Activated CD8-positive, alpha-beta memory T cell treated with anti-CD3 and anti-CD28 coated beads, Interleukin-2, amount 50 U/mL, for 24 hours (primary cell): ENCODE results near the gene PSMC4.

ENCODE experiments used
- DNase-seq: peaks from one replicate; pipeline ENCODE4 v3.0.0-alpha.2; 2020; ENCODE audit errors: extremely low read depth

Gene PSMC4

GRCh38 chr19:39993605-39994004 is 22.6 kb downstream of the PSMC4 start:
- no peak for DNase-seq

- no peak for DNase-seq
These were observed 23.4 kb downstream of the PSMC4 start for GRCh38 chr19:39994361-39994760.

- no peak for DNase-seq
These were observed 24.8 kb downstream of the PSMC4 start for GRCh38 chr19:39995794-39996193.

GRCh38 chr19:39996218-39996810 is 25.3 kb downstream of the PSMC4 start:
- DNase-seq: peak; percentile 9

GRCh38 chr19:39996811-39997637 is 26.1 kb downstream of the PSMC4 start, which contains the start of gene ZNF546:
TSS of gene ZNF546 (plus strand) at chr19:39997060. CDS start at chr19:39998327, 1,267 bp downstream.
- peak; percentile 86 for DNase-seq

GRCh38 chr19:39997638-39998216 is 26.8 kb downstream of the PSMC4 start:
- DNase-seq: no peak

GRCh38 chr19:39998501-39998900 is 27.5 kb downstream of the PSMC4 start:
- no peak for DNase-seq

GRCh38 chr19:40005691-40006272 is 34.8 kb downstream of the PSMC4 start:
- no peak for DNase-seq

GRCh38 chr19:40006273-40006691 is 35.3 kb downstream of the PSMC4 start:
- DNase-seq: no peak

GRCh38 chr19:40009674-40010073 is 38.7 kb downstream of the PSMC4 start:
- no peak for DNase-seq

- no peak for DNase-seq
These were observed 43.0 kb downstream of the PSMC4 start for GRCh38 chr19:40013991-40014390.

GRCh38 chr19:40023969-40024368 is 53.0 kb downstream of the PSMC4 start:
- no peak for DNase-seq

GRCh38 chr19:40025938-40026596 is 55.1 kb downstream of the PSMC4 start:
- DNase-seq: no peak

GRCh38 chr19:40026597-40026970 is 55.6 kb downstream of the PSMC4 start:
- no peak for DNase-seq
